KMS-11 (cell line): ENCODE measurements around the gene MYH15.

Experiments used
- H2AFZ ChIP-seq: fragments of 200-600 bp; sonication (generic); 2 replicates; pipeline ENCODE4 v1.6.1; 2016; ENCODE audit warnings: antibody characterized with exemption, mixed run types, low read depth
- H3K27ac ChIP-seq: fragments of 200-600 bp; sonication (generic); 2 replicates; pipeline ENCODE4 v1.6.1; 2016; ENCODE audit warnings: mild to moderate bottlenecking, mixed run types
- H3K27me3 ChIP-seq: fragments of 200-600 bp; sonication (generic); 2 replicates; pipeline ENCODE4 v1.6.1; 2017; ENCODE audit warnings: mild to moderate bottlenecking, low read depth, mixed run types, moderate library complexity; ENCODE audit not compliant: insufficient read depth
- H3K36me3 ChIP-seq: fragments of 200-600 bp; sonication (generic); 2 replicates; pipeline ENCODE4 v1.6.1; 2017; ENCODE audit warnings: mild to moderate bottlenecking, mixed run types; ENCODE audit not compliant: insufficient read depth
- H3K4me1 ChIP-seq: fragments of 200-600 bp; sonication (generic); 2 replicates; pipeline ENCODE4 v1.6.1; 2016; ENCODE audit warnings: mild to moderate bottlenecking, low read depth, mixed run types; ENCODE audit not compliant: poor library complexity, severe bottlenecking
- H3K4me2 ChIP-seq: fragments of 200-600 bp; sonication (generic); 2 replicates; pipeline ENCODE4 v1.7.0; 2016; ENCODE audit warnings: mild to moderate bottlenecking, mixed run types
- H3K4me3 ChIP-seq: fragments of 200-600 bp; sonication (generic); IDR thresholded peaks from 2 replicates; pipeline ENCODE4 v1.6.1; 2017; ENCODE audit warnings: low read depth, low read length, mixed read lengths; ENCODE audit not compliant: insufficient read depth
- H3K79me2 ChIP-seq: fragments of 200-600 bp; sonication (generic); 2 replicates; pipeline ENCODE4 v1.6.1; 2016; ENCODE audit warnings: low read depth, mixed run types; ENCODE audit not compliant: insufficient read depth
- H3K9ac ChIP-seq: fragments of 200-600 bp; sonication (generic); 2 replicates; pipeline ENCODE4 v1.6.1; 2016; ENCODE audit warnings: mild to moderate bottlenecking, mixed run types
- H4K20me1 ChIP-seq: fragments of 200-600 bp; sonication (generic); 2 replicates; pipeline ENCODE4 v1.6.1; 2016; ENCODE audit warnings: mild to moderate bottlenecking, mixed run types; ENCODE audit not compliant: insufficient read depth
- CTCF ChIP-seq: fragments of 200-600 bp; sonication (generic); conservative IDR thresholded peaks from 2 replicates; pipeline ENCODE4 v1.6.1; 2017; ENCODE audit warnings: low read depth, mild to moderate bottlenecking, antibody characterized with exemption, low read length, moderate library complexity, mixed read lengths

The MYH15 gene

GRCh38 chr3:108475220-108475782 lies 35.1 kb downstream of the MYH15 start:
- Histone ChIP-seq H3K36me3 (no peaks in the 10 kb centered on the region), H3K9ac (no peak overlapping the region), H3K4me3 (no peak overlapping the region), H3K4me1 (peaks cover 7% of the 10 kb centered on the region), H3K79me2 (no peaks in the 10 kb centered on the region), H3K4me2 (no peak overlapping the region), H4K20me1 (no peaks in the 10 kb centered on the region), H3K27me3 (no peaks in the 10 kb centered on the region), H2AFZ (no peak overlapping the region), H3K27ac (no peak overlapping the region)
- TF ChIP-seq CTCF: no peak

GRCh38 chr3:108474581-108474980 lies 35.8 kb downstream of the MYH15 start:
- Histone ChIP-seq H3K9ac (no peak overlapping the region), H4K20me1 (no peaks in the 10 kb centered on the region), H2AFZ (no peak overlapping the region), H3K4me2 (no peak overlapping the region), H3K27ac (no peak overlapping the region), H3K4me1 (peaks cover 7% of the 10 kb centered on the region), H3K79me2 (no peaks in the 10 kb centered on the region), H3K4me3 (no peak overlapping the region), H3K27me3 (no peaks in the 10 kb centered on the region), H3K36me3 (no peaks in the 10 kb centered on the region)
- no peak for TF ChIP-seq CTCF

GRCh38 chr3:108473711-108474110 lies 36.7 kb downstream of the MYH15 start:
- Histone ChIP-seq H3K79me2 (no peaks in the 10 kb centered on the region), H3K9ac (no peak overlapping the region), H3K27ac (no peak overlapping the region), H3K4me2 (no peak overlapping the region), H4K20me1 (no peaks in the 10 kb centered on the region), H3K27me3 (no peaks in the 10 kb centered on the region), H2AFZ (no peak overlapping the region), H3K4me3 (no peak overlapping the region), H3K4me1 (peaks cover 7% of the 10 kb centered on the region), H3K36me3 (no peaks in the 10 kb centered on the region)
- TF ChIP-seq CTCF: no peak

GRCh38 chr3:108472001-108472591 lies 38.3 kb downstream of the MYH15 start:
- no peaks in the 10 kb centered on the region for H3K79me2 ChIP-seq
- no peak overlapping the region for H3K27ac ChIP-seq
- no peak overlapping the region for H3K9ac ChIP-seq
- H3K4me2 ChIP-seq: no peak overlapping the region
- H3K4me3 ChIP-seq: no peak overlapping the region
- no peak for TF ChIP-seq CTCF
- no peaks in the 10 kb centered on the region for H3K36me3 ChIP-seq
- no peaks in the 10 kb centered on the region for H3K27me3 ChIP-seq
- no peak overlapping the region for H2AFZ ChIP-seq
- no peaks in the 10 kb centered on the region for H3K4me1 ChIP-seq
- H4K20me1 ChIP-seq: no peaks in the 10 kb centered on the region
